DMS79 (cell line): Measurements from ENCODE around the gene TMPRSS4.

ENCODE experiments used
- DNase-seq: peaks from one replicate; lab custom pipeline; 2025; lab: John Stamatoyannopoulos, UW

TMPRSS4 gene

GRCh38 chr11:118106789-118107335 is 30.0 kb downstream of the TMPRSS4 start:
- DNase-seq, result no peak

GRCh38 chr11:118108513-118108912 is 31.6 kb downstream of the TMPRSS4 start:
- no peak for DNase-seq

GRCh38 chr11:118109231-118109630 is 32.4 kb downstream of the TMPRSS4 start:
- no peak for DNase-seq

GRCh38 chr11:118111019-118111743 is 34.3 kb downstream of the TMPRSS4 start:
- no peak for DNase-seq

- DNase-seq, result no peak
Measured at GRCh38 chr11:118111744-118112035, 34.8 kb downstream of the TMPRSS4 start.

- DNase-seq, result no peak
Measured at GRCh38 chr11:118112711-118113430, 36.0 kb downstream of the TMPRSS4 start.

- DNase-seq, result no peak
Measured at GRCh38 chr11:118114266-118114665, 37.4 kb downstream of the TMPRSS4 start.

- DNase-seq, result no peak
Measured at GRCh38 chr11:118115048-118115447, 38.2 kb downstream of the TMPRSS4 start.

GRCh38 chr11:118117790-118118601 is 41.1 kb downstream of the TMPRSS4 start:
- no peak for DNase-seq

- DNase-seq, result no peak
Measured at GRCh38 chr11:118120793-118121192, 43.9 kb downstream of the TMPRSS4 start.

- no peak for DNase-seq
Measured at GRCh38 chr11:118124929-118125535, 48.2 kb downstream of the TMPRSS4 start.

GRCh38 chr11:118126082-118126838 is 49.4 kb downstream of the TMPRSS4 start:
- no peak for DNase-seq

GRCh38 chr11:118128310-118128709 is 51.4 kb downstream of the TMPRSS4 start:
- no peak for DNase-seq

- no peak for DNase-seq
Measured at GRCh38 chr11:118128721-118129470, 52.0 kb downstream of the TMPRSS4 start.

GRCh38 chr11:118129471-118130172 is 52.7 kb downstream of the TMPRSS4 start:
- no peak for DNase-seq

- DNase-seq, result no peak
Measured at GRCh38 chr11:118132385-118133151, 55.7 kb downstream of the TMPRSS4 start.

GRCh38 chr11:118133816-118134215 is 56.9 kb downstream of the TMPRSS4 start:
- DNase-seq, result no peak

GRCh38 chr11:118135051-118135795 is 58.3 kb downstream of the TMPRSS4 start:
- DNase-seq, result no peak

- no peak for DNase-seq
Measured at GRCh38 chr11:118135796-118136165, 58.9 kb downstream of the TMPRSS4 start.
